Pancreas (tissue), 10 donors: ENCODE results near the gene TRIM41. TPM values are rescaled to one million over a fixed set of nuclear protein-coding genes. Genes with fewer than 3 reads are reported as not detected.

Experiments used
- ATAC-seq, 4 donors: fragments of 200-7000 bp; cut with Tn5 transposase; one replicate each; pipeline versions ENCODE4 v1.8.0 to v1.9.1; 2020; ENCODE audit warnings: mild to moderate bottlenecking in 4 of 4, moderate library complexity in 4 of 4
- DNase-seq, 6 donors: peaks; one replicate each; pipeline ENCODE4 v3.0.0-alpha.2; 2020
- FAIRE-seq: peaks from 2 replicates; lab custom pipeline; 2012; peaks lifted over from hg19 to GRCh38; lab: Jason Lieb, UNC
- H3K27ac ChIP-seq, 4 donors: fragments of 200-600 bp; sonication (generic); 1 replicate in 3 of 4; 2 replicates in 1 of 4; pipeline versions ENCODE4 v1.5.0 to v1.8.0; 2020
- H3K27me3 ChIP-seq, 4 donors: fragments of 200-600 bp; one replicate each; pipeline ENCODE4 v1.8.0; 2021
- H3K36me3 ChIP-seq, 3 donors: fragments of 200-600 bp; sonication (generic) in 1 of 3; one replicate each; pipeline versions ENCODE4 v1.5.0 to v1.8.0; 2020 to 2021
- H3K4me1 ChIP-seq, 3 donors: fragments of 200-600 bp; one replicate each; pipeline ENCODE4 v1.8.0; 2021
- H3K4me3 ChIP-seq, 4 donors: fragments of 200-600 bp; sonication (generic) in 2 of 4; one replicate each; pipeline versions ENCODE4 v1.5.0 to v1.8.0; 2020 to 2021
- H3K9me3 ChIP-seq, 4 donors: fragments of 200-600 bp; one replicate each; pipeline ENCODE4 v1.8.0; 2021
- WGBS, 2 donors: extraction: QIAGEN DNeasy Blood & Tissue Kit; methylation state at CpG; one replicate each; pipeline ENCODE4 v1.1.7; 2013; 5-methylcytosine and 5-hydroxymethylcytosine counted together
- intact Hi-C, 3 donors: fragments of 100-400 bp; cut with DNase I; formaldehyde crosslinking; loops; one replicate each; pipeline versions ENCODE4 v1.11.1 to v1.14.2; 2022
- polyA plus RNA-seq, 2 donors: library from polyadenylated mRNA; stranded (reverse); fragments of 200-250 nt; gene quantifications; one replicate each; pipeline ENCODE4 v1.2.3, GENCODE V29; 2013
- total RNA-seq, 6 donors: library from RNA; stranded (reverse); fragmentation: NEBNext Ultra II Directional in 4 of 6; extraction: Animal tissue kit (Norgen Biotek cat#: 25700) in 4 of 6; gene quantifications; one replicate each; pipeline versions ENCODE4 v1.2.1 to v1.2.4, GENCODE V29; 2021 to 2023
- TF ChIP-seq, protein P1 (sequence below), 4 donors: fragments of 200-600 bp; sonication (generic) in 3 of 4; IDR thresholded peaks; one replicate each; pipeline versions ENCODE4 v1.5.0 to v1.8.0; 2021; ENCODE audit warnings: antibody characterized with exemption in 4 of 4
- donor health status: healthy with polysubstance abuse.
- donor health status: DM: no; HTN: no; CAD: no; lungs with moderate emphysema.
- donor health status: DM: no; HTN: no; CAD: no.
- donor health status: control.
- donor health status: control.
- donor health status: Bipolar disorder and iron deficiency.
- donor health status: DM: yes; HTN: yes; CAD: no.
- donor health status: DM: no; HTN: no; CAD: no.
- donor health status: DM: no; HTN: no; CAD: no.
- donor health status: DM: yes; HTN: yes; CAD: no.

The TRIM41 gene
- total and polyA plus RNA-seq, 8 donors: 11.4 to 28.7 (median 14.7) TPM

DNA sequence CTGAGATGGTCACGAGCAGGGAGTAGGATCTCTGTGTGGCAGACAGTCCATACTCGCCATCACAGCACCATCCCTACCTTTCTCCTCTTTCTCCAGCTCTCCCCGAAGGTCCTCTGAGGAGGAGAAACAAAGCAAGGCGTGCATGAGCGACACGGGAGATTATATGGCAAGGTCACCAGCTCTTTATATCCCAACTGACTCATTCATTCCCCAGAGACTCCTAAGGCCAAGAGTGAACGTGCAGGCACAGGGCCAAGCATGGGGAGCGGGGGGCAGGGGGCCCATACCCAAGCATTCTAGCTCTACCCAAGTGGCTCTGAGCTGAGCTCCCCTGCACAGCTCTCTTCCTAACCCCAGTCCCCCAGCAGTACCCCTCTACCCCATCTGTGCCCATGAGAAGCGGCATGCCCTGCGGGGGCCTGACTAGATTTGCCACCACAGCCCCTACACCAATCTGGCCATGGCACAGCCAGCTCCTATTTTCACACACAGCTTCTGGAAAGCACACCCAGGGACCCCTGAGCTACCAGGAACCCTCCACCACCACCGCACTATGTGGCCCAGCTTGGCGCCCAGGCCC lies 24.9 kb upstream of the TRIM41 start:
- Histone ChIP-seq H3K27ac (no peak overlapping the region), H3K27me3 (no peaks in the 10 kb centered on the region), H3K4me1 (no peaks in the 10 kb centered on the region), H3K4me3 (no peak overlapping the region), H3K9me3 (no peaks in the 10 kb centered on the region), H3K36me3 (no peaks in the 10 kb centered on the region)
- FAIRE-seq (no peak), DNase-seq (peak in 1 of 6 donors; percentile 16), ATAC-seq (no peak)
- intact Hi-C loops: no loop called here
- WGBS, 2 donors: 78 to 90% methylated on average over 11 to 12 of the region's 12 CpGs
- TF ChIP-seq, protein P1, sequence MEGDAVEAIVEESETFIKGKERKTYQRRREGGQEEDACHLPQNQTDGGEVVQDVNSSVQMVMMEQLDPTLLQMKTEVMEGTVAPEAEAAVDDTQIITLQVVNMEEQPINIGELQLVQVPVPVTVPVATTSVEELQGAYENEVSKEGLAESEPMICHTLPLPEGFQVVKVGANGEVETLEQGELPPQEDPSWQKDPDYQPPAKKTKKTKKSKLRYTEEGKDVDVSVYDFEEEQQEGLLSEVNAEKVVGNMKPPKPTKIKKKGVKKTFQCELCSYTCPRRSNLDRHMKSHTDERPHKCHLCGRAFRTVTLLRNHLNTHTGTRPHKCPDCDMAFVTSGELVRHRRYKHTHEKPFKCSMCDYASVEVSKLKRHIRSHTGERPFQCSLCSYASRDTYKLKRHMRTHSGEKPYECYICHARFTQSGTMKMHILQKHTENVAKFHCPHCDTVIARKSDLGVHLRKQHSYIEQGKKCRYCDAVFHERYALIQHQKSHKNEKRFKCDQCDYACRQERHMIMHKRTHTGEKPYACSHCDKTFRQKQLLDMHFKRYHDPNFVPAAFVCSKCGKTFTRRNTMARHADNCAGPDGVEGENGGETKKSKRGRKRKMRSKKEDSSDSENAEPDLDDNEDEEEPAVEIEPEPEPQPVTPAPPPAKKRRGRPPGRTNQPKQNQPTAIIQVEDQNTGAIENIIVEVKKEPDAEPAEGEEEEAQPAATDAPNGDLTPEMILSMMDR (IDR thresholded peaks at IDR 0.05): no peak

- ATAC-seq (no peak), FAIRE-seq (no peak), DNase-seq (no peak)
- H3K4me1 ChIP-seq: no peaks in the 10 kb centered on the region
- H3K4me3 ChIP-seq: no peak overlapping the region
- whole genome bisulfite sequencing, 2 donors: 77 to 79% methylated on average over 9 of the region's 9 CpGs
- no peaks in the 10 kb centered on the region for H3K36me3 ChIP-seq
- TF ChIP-seq, protein P1 (IDR thresholded peaks at IDR 0.05): no peak
- intact Hi-C loops: no loop called here
- H3K9me3 ChIP-seq: no peaks in the 10 kb centered on the region
- no peaks in the 10 kb centered on the region for H3K27me3 ChIP-seq
- no peak overlapping the region for H3K27ac ChIP-seq
Observed at GRCh38 chr5:181198905-181199519, 24.1 kb upstream of the TRIM41 start.

DNA sequence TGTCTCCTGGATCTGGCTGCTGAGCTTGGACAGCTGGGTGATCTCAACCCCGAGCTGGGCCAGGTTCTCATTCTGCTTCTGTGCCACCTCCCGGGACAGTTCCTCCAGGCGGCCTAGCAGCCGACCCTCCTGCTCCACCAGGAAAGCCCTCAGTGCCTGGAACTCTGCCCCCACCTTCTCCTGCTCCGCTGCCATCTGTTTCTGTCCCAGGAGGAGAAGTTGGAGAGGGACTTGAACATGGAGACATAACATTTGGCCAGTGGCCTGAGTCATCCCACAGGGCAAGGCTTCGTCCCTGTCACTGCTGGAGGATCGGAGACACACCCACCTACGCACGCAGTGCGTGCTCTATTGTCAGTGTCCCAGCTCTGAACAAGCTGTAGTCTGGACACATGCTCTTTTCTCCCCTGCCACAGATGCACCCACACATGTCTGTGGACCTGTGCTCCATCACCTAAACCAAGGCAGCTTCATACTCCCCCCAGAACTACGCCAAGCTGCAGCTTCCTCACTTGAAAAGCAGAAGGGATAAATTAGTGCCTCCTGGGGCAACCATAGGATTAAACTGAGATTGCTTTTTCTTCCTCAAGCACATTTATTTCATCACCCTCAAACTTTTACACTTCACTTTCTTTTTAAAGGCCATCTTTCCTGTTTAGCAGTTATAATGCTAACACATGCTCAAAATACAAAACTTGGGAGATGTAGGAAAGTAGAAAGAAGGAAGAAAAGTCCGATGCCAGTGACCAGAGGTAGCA lies 23.0 kb upstream of the TRIM41 start:
- intact Hi-C loops: no loop called here
- DNase-seq: peak in 1 of 6 donors; percentile 16
- no peak for ATAC-seq
- TF ChIP-seq, protein P1 (IDR thresholded peaks at IDR 0.05): no peak
- WGBS, 2 donors: 64 to 68% methylated on average over 12 of the region's 12 CpGs
- Histone ChIP-seq H3K9me3 (no peaks in the 10 kb centered on the region), H3K27me3 (no peaks in the 10 kb centered on the region), H3K36me3 (no peaks in the 10 kb centered on the region), H3K27ac (no peak overlapping the region), H3K4me3 (no peak overlapping the region), H3K4me1 (no peaks in the 10 kb centered on the region)
- no peak for FAIRE-seq

GRCh38 chr5:181200816-181201215 lies 22.3 kb upstream of the TRIM41 start:
- 86 to 87% methylated on average over 4 of the region's 4 CpGs for WGBS, 2 donors
- H3K36me3 ChIP-seq: no peaks in the 10 kb centered on the region
- intact Hi-C loops: no loop called here
- peaks cover 0 to 2% (median 0%) of the 10 kb centered on the region in 3 donors for H3K4me1 ChIP-seq
- no peak overlapping the region for H3K4me3 ChIP-seq
- H3K27me3 ChIP-seq: no peaks in the 10 kb centered on the region
- DNase-seq: no peak
- FAIRE-seq: no peak
- no peak overlapping the region for H3K27ac ChIP-seq
- ATAC-seq: no peak
- no peaks in the 10 kb centered on the region for H3K9me3 ChIP-seq
- TF ChIP-seq, protein P1 (IDR thresholded peaks at IDR 0.05): no peak
